DOHH2 (cell line): ENCODE data around the gene CAMK2D.

ENCODE experiments used
- CTCF ChIP-seq: fragments of 200-600 bp; sonication (generic); IDR thresholded peaks from one replicate; pipeline ENCODE4 v1.5.1; 2014; ENCODE audit warnings: antibody characterized with exemption, mild to moderate bottlenecking, low read depth, low read length; ENCODE audit not compliant: poor library complexity, severe bottlenecking
- EZH2phosphoT487 ChIP-seq: fragments of 200-600 bp; sonication (generic); IDR thresholded peaks from 2 replicates; pipeline ENCODE4 v1.6.1; 2017; ENCODE audit warnings: borderline replicate concordance, mild to moderate bottlenecking, antibody characterized with exemption, low read length, moderate library complexity, mixed read lengths

- TF ChIP-seq CTCF (no peak), EZH2phosphoT487 (no peak)
Measured at GRCh38 chr4:113674733-113675132, 86.8 kb downstream of the CAMK2D start.
